Thymus (tissue), 14 donors: ENCODE data around the gene ZNF14. TPM values are rescaled to one million over a fixed set of nuclear protein-coding genes. Genes with fewer than 3 reads are reported as not detected.
"Not testable (repeated sequence)": the region's sequence is repeated elsewhere in the genome, so short reads cannot be mapped to it uniquely, and the experiment has no call there.

Experiments used
- DNase-seq, 9 donors: peaks; one replicate each; pipeline ENCODE4 v3.0.0-alpha.2; 2013; ENCODE audit warnings: low spot score in 9 of 9, low read depth in 6 of 9, missing footprints in 1 of 9
- H3K27ac ChIP-seq, 2 donors: one replicate each; pipeline ENCODE4 v1.5.1; 2013; ENCODE audit warnings: control low read depth in 1 of 2, low read depth in 1 of 2, low read length in 1 of 2, mild to moderate bottlenecking in 1 of 2, moderate library complexity in 1 of 2
- H3K27me3 ChIP-seq, 2 donors: one replicate each; pipeline ENCODE4 v1.5.1; 2013; ENCODE audit warnings: low read length in 1 of 2; ENCODE audit not compliant: control insufficient read depth in 2 of 2, insufficient read depth in 1 of 2
- H3K36me3 ChIP-seq, 2 donors: one replicate each; pipeline ENCODE4 v1.5.1; 2013; ENCODE audit warnings: low read length in 1 of 2, mild to moderate bottlenecking in 1 of 2, moderate library complexity in 1 of 2; ENCODE audit not compliant: control insufficient read depth in 2 of 2, insufficient read depth in 2 of 2
- H3K4me1 ChIP-seq, 2 donors: one replicate each; pipeline ENCODE4 v1.5.1; 2013; ENCODE audit warnings: low read length in 2 of 2; ENCODE audit not compliant: control insufficient read depth in 2 of 2, insufficient read depth in 2 of 2
- H3K4me3 ChIP-seq, 2 donors: one replicate each; pipeline ENCODE4 v1.5.1; 2013; ENCODE audit warnings: low read length in 2 of 2, control low read depth in 1 of 2, mild to moderate bottlenecking in 1 of 2
- H3K9me3 ChIP-seq, 2 donors: one replicate each; pipeline ENCODE4 v1.5.1; 2013; ENCODE audit warnings: low read length in 1 of 2, mild to moderate bottlenecking in 1 of 2; ENCODE audit not compliant: control insufficient read depth in 2 of 2, insufficient read depth in 1 of 2
- WGBS: extraction: QIAGEN DNeasy Blood & Tissue Kit; methylation state at CpG from one replicate; pipeline ENCODE4 v1.1.7; 2013; 5-methylcytosine and 5-hydroxymethylcytosine counted together
- long read RNA-seq, 10 donors: transcript quantifications; one replicate each; lab custom pipeline, GENCODE V29; 2026
- polyA plus RNA-seq: library from polyadenylated mRNA; stranded (reverse); fragments of 200-250 nt; gene quantifications from one replicate; pipeline ENCODE4 v1.2.3, GENCODE V29; 2013
- total RNA-seq: library from RNA; stranded (reverse); fragments of 120-200 nt; gene quantifications from one replicate; pipeline ENCODE4 v1.2.4, GENCODE V29; 2013
- donor health status: healthy.

ZNF14 gene
- total RNA-seq (5.9 TPM), polyA plus RNA-seq (9.7 TPM)
- long read RNA-seq, donor 1 = 0 reads
- long read RNA-seq, donor 2, partial matches to known transcripts = 0 of 1 reads
- long read RNA-seq, donor 2, other reads (novel, unspliced or antisense) = 0 of 1 reads
- long read RNA-seq, donor 3 = 0 reads
- long read RNA-seq, donor 4 = 0 reads
- long read RNA-seq, donor 5, transcript ZNF14-201 (4 exons, 2,949 nt) = major isoform, 5 of 5 reads
- long read RNA-seq, donor 5, partial matches to known transcripts = 0 of 5 reads
- long read RNA-seq, donor 5, other reads (novel, unspliced or antisense) = 0 of 5 reads
- long read RNA-seq, donor 6, partial matches to known transcripts = 0 of 1 reads
- long read RNA-seq, donor 6, other reads (novel, unspliced or antisense) = 0 of 1 reads
- long read RNA-seq, donor 7, transcript ZNF14-201 (4 exons, 2,949 nt) = major isoform, 6 of 6 reads
- long read RNA-seq, donor 7, partial matches to known transcripts = 0 of 6 reads
- long read RNA-seq, donor 7, other reads (novel, unspliced or antisense) = 0 of 6 reads
- long read RNA-seq, donor 8 = 0 reads
- long read RNA-seq, donor 9 = 0 reads
- long read RNA-seq, donor 10 = 0 reads

- peak; percentile 78 to 93 (median 84) for DNase-seq
- Histone ChIP-seq H3K4me1 (no peaks in the 10 kb centered on the region), H3K9me3 (peaks cover 4 to 38% of the 10 kb centered on the region in 2 donors), H3K36me3 (peaks cover 3 to 10% of the 10 kb centered on the region in 2 donors), H3K4me3 (peak within 1 kb of the TSS; percentile 66 to 76), H3K27ac (peak within 1 kb of the TSS; percentile 64 to 68), H3K27me3 (no peaks in the 10 kb centered on the region)
- WGBS = 1% methylated on average over 61 of the region's 61 CpGs
These were observed at the start of gene ZNF14 for GRCh38 chr19:19732579-19733501. TSS of gene ZNF14 (minus strand) at chr19:19733112. CDS start at chr19:19732958, 154 bp downstream.

GRCh38 chr19:19781791-19782190, 48.9 kb upstream of the ZNF14 start:
- DNase-seq, H3K4me3 ChIP-seq, H3K9me3 ChIP-seq, H3K4me1 ChIP-seq, H3K27me3 ChIP-seq, H3K27ac ChIP-seq: not testable (repeated sequence)
- 95% methylated on average over 6 of the region's 6 CpGs for WGBS
- H3K36me3 ChIP-seq = peaks cover 9 to 14% of the 10 kb centered on the region in 2 donors

GRCh38 chr19:19778666-19779065, 45.8 kb upstream of the ZNF14 start:
- H3K9me3 ChIP-seq = peaks cover 0 to 2% of the 10 kb centered on the region in 2 donors
- H3K4me1 ChIP-seq = peaks cover 10 to 16% of the 10 kb centered on the region in 2 donors
- H3K27me3 ChIP-seq = no peaks in the 10 kb centered on the region
- H3K27ac ChIP-seq = no peak overlapping the region
- 97% methylated on average over 2 of the region's 2 CpGs for WGBS
- no peak overlapping the region for H3K4me3 ChIP-seq
- no peak for DNase-seq
- H3K36me3 ChIP-seq = peaks cover 0 to 4% of the 10 kb centered on the region in 2 donors

- Histone ChIP-seq H3K27me3 (no peaks in the 10 kb centered on the region), H3K4me3 (no peak overlapping the region), H3K27ac (no peak overlapping the region), H3K9me3 (peaks cover 0 to under 1% of the 10 kb centered on the region in 2 donors), H3K36me3 (peaks cover 0 to 4% of the 10 kb centered on the region in 2 donors), H3K4me1 (peaks cover 10 to 16% of the 10 kb centered on the region in 2 donors)
- 93% methylated on average over 5 of the region's 5 CpGs for WGBS
- DNase-seq = no peak
These were observed 44.8 kb upstream of the ZNF14 start for GRCh38 chr19:19777692-19778091.

GRCh38 chr19:19776206-19777008, 43.5 kb upstream of the ZNF14 start:
- Histone ChIP-seq H3K9me3 (no peaks in the 10 kb centered on the region), H3K4me1 (peaks cover 10 to 16% of the 10 kb centered on the region in 2 donors), H3K27ac (peak overlapping the region; percentile 72 to 87), H3K27me3 (no peaks in the 10 kb centered on the region), H3K4me3 (peak overlapping the region; percentile 91 to 94), H3K36me3 (peaks cover 0 to 4% of the 10 kb centered on the region in 2 donors)
- DNase-seq = peak; percentile 87 to 96 (median 93)
- under 1% methylated on average over 36 of the region's 36 CpGs for WGBS

GRCh38 chr19:19775891-19776205, 42.9 kb upstream of the ZNF14 start:
- DNase-seq = no peak
- 3% methylated on average over 11 of the region's 11 CpGs for WGBS
- H3K27ac ChIP-seq = peak overlapping the region; percentile 71 to 72
- H3K36me3 ChIP-seq = peaks cover 0 to 4% of the 10 kb centered on the region in 2 donors
- H3K9me3 ChIP-seq = no peaks in the 10 kb centered on the region
- H3K4me1 ChIP-seq = peaks cover 10 to 16% of the 10 kb centered on the region in 2 donors
- no peaks in the 10 kb centered on the region for H3K27me3 ChIP-seq
- peak overlapping the region; percentile 91 to 94 for H3K4me3 ChIP-seq

GRCh38 chr19:19774354-19775033, 41.6 kb upstream of the ZNF14 start:
- H3K4me1 ChIP-seq = peaks cover 10 to 16% of the 10 kb centered on the region in 2 donors
- no peak overlapping the region for H3K27ac ChIP-seq
- H3K36me3 ChIP-seq = peaks cover 0 to 4% of the 10 kb centered on the region in 2 donors
- 75% methylated on average over 14 of the region's 14 CpGs for WGBS
- peak in 1 of 9 donors; percentile 20 for DNase-seq
- no peaks in the 10 kb centered on the region for H3K27me3 ChIP-seq
- no peak overlapping the region for H3K4me3 ChIP-seq
- H3K9me3 ChIP-seq = no peaks in the 10 kb centered on the region

- H3K27me3 ChIP-seq, H3K4me3 ChIP-seq, H3K27ac ChIP-seq, H3K9me3 ChIP-seq, H3K36me3 ChIP-seq, DNase-seq: not testable (repeated sequence)
- H3K4me1 ChIP-seq = peaks cover 6 to 10% of the 10 kb centered on the region in 2 donors
- 99% methylated on average over 10 of the region's 10 CpGs for WGBS
These were observed 39.1 kb upstream of the ZNF14 start for GRCh38 chr19:19771963-19772362.
